ENCODE results near the gene SNX3.

SNX3 gene

DNA sequence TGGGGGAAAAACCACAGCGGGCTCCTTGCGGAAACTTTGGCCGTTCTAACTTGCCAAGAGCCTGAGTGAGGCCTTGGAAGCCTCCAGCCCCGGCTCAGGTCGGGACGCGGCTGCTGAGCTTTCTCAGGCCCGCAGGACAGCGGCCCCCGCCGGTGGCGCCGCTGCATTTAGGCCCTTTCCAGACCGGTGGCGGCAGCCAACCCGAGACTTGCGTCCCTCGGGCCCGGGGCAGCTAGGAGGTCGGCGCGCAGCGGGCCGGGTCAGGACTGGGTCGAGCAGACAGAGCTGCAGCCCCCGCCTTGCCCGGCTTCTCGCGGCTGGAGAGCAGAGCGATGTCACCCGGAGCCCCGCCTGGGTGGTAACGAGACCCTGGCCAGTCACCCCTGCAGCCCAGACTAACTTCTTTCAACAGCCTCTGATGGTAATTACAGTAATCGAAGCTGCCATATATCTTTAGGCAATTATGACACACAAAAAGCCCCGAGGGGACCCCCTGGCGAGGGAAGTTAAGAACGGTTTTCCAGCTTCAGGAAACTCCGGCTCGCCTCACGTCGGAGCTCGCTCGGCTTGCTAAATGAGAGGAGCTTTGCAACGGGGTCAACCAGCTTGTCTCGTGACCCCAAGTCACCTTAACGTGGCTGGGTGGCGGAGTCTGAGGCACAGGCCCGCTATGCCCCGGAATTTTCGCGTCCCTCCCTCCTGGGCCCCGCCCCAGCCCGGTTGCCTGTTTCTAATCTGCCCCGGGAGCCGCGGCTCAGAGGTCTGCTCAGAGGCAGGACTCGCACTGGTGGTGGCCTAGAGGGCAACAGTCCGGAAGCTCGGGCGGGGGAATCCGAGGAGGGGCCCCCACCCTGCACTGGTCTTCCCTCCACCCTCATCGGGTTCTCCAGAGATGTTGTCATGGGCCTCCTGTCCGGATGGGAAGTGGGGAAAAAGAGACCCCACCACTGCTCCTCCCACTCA lies 92.1 kb downstream of the SNX3 start:
- DNase-seq = no peak

DNA sequence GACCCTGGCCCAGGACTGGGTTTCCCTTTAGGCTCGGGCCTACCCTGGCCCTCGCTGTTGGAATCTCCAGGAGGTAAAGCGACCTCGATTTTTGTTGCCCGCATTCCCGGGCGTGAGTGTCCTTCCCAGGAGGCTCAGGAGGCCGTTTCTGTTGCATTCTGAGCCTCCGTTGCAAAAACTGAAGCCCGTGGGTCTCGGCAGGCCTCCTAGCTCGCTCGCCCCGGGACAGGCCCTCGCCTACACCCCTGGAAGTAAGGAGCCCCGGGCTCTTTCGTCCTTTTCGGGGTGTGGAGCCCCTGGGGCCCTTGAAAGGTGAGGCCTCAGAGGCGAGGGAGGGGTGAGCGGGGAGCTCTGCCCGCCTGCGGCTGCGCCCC lies 92.8 kb downstream of the SNX3 start:
- no peak for DNase-seq

DNA sequence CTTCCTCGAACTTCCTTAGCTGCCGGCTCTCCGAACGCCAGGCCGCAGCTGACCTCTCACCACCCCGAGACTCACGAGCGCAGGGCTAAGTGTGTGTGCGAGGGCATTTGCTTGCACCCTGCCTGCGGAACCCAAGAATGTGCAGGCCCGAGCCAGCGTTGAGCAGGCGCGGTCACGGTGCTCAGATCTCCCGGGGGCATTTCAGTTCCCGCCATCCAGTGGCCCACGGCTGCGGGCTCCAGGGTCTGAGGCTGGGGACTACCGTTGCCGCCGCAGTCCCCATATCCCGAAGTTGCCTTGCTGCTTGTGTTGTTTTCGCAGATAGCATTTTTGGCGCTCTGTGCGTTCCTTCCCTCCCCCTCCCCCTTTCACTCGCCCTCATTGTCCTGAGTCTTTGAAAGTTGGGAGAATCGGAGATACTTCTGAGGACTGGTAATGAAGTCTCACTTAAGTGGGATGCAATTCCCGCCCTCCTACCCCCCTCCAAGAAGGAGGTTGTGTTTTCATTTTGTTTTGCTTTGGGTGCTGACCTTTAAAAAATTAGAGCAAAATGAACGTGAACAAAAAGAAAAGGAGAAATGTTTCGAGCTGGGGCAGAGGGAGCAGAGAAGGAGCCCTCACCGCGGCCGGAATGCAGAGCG lies 93.3 kb downstream of the SNX3 start:
- DNase-seq = no peak

DNA sequence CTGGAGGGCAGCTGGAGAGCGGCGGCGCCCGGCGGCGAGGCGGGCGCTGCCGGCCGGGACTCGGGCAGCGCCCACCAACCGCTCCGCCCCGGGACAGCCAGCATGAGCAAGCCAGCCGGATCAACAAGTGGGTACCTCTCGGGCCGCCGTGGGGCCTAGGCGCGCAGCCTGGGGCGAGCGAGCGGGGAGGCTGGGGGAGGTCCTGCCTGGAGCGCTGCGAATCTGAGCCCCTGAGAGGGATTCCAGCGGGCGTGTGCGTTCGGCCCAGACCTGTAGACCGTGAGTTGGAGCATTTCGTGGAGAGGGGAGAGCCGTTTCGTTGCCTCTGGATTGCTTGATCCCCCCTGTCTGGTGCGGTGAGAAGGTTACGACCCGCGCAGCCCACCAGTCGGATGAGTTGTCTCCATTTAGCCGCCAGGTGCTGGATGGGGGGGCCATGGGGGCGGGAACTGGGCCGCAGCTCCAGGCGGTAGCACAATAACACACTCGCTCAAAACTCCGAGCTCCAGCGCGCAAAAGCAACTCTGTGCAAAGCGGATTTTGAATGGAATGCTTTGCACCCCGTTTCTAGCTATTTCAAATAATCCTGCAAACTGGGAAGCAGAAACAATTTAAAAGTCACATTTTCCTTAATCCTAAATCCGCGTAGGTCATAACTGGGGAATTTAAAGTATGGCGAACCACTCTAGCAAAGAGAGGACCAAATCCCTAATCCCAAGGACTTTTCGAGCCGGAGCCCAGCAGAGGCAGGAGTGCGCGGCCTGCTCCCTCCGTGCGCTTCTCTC lies 94.0 kb downstream of the SNX3 start:
- no peak for DNase-seq

DNA sequence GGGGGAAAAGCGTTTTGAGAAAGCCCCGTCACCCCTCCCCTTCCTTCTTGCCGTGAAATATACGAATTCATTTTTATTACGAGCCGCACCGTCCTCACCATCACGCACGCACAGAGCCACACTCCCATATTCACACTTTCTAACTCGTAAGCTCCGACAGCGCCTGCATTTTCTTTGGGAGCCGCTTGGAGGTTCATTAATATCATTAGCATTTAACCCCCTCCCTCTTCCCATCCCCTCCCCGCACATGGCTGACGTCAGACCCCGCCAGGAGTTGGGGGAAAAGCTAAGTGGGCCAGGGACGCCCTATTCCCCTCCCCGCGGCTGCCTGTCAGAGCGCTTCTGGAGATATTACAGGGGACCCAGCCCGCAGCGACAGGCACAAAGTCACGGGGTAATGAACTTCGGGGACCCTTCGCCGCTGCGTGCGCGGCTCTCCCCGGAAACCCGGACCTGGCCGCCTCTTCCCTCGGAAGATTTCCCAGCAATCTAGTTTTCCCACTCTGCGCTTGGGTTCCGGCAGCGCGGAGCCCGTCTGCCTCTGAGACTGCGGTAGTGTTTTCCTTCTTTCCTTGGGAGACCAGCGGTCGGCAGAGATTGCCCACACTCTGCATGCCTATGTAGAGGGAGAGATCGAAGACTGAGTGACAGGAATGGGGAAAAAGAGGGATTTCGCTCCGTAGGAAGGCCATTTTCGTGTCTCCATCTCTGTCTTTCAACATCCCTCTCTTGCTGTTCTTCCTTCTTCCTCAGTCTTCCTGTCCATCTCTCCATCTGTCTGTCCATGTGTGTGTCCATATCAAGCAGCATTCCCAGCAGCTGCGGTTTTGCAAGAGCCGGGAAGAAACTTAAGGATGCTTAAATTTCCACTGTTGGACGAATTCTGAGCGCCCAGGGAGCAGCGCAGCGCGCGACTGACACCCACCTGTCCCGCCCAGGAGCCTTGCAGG lies 94.9 kb downstream of the SNX3 start, which contains the start of gene NR2E1:
TSS of gene NR2E1 (plus strand) at position 309 of the 950 bp plus-strand sequence. CDS start 744 bp downstream, outside the sequence.
- peak; percentile 44 for DNase-seq

DNA sequence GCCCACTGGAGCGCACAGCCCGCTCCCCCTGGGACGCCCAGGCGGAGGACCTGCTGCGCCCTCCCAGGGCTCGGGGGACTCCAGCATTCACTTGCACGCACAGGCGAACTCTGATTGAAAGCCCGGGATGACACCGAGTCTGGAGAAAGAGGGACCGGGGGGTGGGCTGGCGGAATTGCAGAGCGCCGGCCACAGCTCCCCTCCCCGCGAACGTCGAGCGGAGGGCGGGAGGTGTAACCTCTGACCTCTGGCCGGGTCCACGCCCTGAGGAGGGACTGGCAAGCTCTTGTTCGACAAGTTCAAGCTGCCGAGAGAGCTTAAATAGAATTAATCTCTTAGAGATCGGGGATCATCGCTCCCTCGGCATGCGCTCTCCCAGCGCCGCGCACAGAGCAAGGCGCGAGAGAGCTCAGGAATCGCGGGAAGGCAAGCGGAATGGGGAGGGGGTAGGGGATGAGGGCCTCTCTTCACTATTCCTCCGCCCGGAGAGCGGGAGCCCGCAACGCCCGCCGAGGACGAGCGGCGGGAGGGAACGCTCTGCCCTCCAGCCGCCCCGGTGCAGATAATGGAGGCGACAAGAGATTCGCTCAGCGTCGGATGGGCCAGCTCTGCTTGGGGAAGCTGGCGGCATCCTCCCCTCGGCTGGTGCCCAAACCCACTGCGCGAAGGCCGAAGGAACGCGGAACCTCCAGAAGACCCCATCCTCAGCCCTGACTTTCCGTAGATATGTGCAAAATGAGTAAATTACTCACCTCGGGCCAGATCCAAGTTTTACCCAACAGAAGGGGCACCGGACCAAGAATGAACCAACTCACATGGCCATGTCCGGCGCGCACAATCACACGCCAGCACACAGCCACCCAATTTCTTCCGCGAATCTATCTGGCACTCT lies 95.8 kb downstream of the SNX3 start:
- DNase-seq = no peak

DNA sequence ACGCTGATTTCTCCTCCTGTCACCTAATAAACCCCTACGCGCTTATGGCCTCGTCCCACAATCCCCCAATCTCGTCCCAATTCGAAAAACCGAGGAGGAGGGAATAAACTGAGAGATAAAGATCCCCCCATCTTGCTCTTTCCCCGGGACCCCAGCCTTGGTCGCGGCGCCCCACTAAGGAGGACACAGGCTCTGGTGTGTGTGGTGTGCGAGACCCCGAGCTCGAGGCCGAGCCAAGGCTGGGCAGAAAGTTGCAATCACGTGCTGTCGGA lies 96.4 kb downstream of the SNX3 start:
- no peak for DNase-seq

DNA sequence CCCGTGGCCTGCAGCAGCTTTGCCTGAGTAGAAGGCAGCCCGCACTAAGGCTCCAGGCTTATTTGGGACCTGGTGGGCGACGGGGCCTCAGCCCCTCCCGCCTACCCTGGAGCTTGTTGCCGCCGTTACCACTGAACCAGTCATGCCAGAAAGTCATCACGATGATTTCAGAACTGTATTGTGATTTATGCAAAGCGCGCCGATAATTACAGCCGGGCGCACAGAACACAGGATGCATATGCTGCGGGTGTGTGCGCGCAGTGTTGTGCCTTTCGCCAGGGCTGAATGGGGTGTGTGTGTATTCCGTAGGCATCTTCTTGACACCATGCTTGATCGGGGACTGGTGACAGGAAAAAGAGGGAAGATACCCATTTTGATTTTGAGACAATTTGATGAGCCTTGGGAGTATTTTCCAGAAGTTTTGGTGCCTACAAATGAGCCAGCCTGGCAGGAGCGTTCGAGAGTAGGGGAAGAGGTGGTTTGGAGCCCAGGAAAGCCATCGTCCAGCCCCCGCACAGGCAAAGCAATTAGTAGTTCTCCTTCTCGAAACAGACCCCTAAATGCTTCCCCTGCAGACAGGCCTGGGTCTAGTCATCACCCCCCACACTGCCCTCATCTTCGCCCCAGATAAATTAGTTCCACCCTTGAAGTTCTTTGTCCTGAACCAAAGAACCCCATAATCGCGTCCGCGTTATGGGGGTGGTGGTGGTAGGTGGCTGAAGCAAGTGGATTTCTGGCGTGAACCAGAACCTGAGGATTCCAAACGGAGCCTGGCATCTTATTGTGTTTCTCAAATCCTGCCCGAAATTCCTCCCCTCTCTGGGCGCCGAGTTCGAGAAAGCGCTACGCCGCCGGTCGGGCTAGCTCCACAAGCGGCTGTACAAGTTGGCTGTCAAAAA lies 96.9 kb downstream of the SNX3 start:
- DNase-seq = no peak

DNA sequence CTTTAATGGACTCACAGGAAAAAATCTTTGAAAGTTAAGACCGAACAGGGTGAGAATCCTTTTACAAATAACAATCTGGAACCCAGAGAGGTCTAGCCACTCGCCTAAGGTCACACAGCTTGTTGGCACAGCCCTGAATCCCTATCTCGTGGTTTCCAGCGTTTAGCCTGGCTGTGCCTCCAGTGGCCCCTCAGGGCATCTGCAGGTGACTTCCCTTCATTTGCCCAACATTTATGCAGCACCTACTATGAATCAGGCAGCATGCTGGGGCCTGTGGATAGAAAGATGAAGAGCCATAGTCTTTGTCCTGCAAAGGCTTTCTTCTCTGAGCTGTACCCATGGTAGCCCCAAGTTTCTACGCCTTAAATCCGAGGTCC lies 97.6 kb downstream of the SNX3 start:
- no peak for DNase-seq

DNA sequence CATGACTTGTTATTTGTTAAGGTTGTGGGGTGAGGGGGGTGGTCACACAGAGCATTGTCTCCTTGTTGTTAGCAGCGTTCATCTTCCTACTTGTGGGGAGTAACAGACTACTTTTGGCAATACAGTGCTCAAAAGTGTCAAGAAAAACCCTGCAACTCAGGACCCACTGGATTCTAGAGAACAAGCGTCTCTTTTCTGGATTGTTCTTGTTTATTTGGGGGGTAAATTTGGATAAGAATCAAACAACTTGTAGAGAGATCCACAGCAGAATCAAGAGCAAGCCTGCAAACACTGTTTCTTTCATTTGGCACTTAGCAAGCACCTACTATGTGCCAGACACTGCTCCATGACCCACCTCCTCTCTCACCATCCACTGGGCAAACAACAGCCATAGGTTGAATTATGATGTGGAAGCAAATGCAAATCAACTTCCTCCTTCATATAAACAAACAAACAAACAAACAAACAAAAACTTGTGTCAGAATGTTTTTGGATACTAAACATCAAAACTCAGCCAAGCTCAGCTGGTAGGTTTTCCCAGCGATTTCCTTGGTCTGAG lies 99.0 kb downstream of the SNX3 start:
- DNase-seq = no peak
